HG03378 (cell line): ENCODE data around the gene ONECUT1.
A peak's percentile ranks its signal among the peaks of the same experiment; 100 is the strongest.

Experiments
- ATAC-seq: cut with Tn5 transposase; IDR thresholded peaks from one replicate; pipeline ENCODE4 v1.9.1; 2021; ENCODE audit warnings: mild to moderate bottlenecking, moderate library complexity; ENCODE audit not compliant: unreplicated experiment

Gene ONECUT1

DNA sequence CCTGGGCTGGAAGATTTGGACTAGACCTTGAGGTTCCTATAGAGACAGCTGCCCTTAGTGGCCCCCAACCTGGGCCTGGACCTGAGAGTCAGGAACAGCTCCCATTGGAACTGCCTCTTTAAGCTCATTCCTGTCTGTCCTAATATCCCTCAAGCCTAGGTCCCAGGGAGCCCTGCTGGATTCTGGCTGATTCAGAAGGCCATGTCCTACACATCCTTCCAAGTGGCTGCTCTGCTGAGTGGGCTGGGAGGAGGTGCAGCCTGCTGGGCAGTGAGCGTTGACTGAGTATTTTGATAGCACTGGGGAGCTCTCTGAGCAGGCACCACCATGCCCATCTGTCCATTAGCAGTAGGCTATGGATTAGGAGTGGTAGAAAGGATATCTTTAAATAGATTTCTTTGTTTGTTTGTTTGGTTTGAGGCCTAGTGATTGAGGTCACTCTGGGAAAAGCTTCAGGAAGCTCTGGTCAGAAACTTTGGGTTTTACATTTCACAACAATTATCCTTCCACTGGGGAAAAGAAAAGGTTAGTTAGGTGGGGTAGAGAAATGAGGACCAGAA lies 56.4 kb downstream of the ONECUT1 start:
- ATAC-seq: no peak

GRCh38 chr15:52733088-52733487 lies 57.0 kb downstream of the ONECUT1 start:
- no peak for ATAC-seq

- ATAC-seq: no peak
Observed at GRCh38 chr15:52732551-52732950, 57.6 kb downstream of the ONECUT1 start.

GRCh38 chr15:52731732-52732470 lies 58.2 kb downstream of the ONECUT1 start:
- no peak for ATAC-seq

GRCh38 chr15:52731004-52731403 lies 59.1 kb downstream of the ONECUT1 start:
- ATAC-seq: no peak

DNA sequence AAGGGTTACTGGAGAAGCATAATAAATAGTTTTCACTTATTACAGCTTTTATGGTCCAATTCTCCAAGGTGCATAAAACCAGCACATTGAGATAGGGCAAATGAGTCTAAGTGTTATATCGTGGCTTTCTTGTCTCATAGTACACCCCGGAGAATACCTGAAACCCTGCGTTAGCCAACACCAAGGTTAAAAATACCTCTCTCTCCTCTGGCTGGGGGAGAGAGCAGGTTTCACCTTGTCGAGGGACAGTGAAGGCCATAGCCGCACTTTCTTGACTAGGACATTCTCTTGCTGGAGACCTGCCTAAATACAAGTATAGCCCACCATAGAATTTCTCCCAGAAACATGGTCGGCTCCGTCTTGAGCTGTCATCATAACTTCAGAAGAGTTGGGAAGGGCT lies 59.5 kb downstream of the ONECUT1 start:
- no peak for ATAC-seq

GRCh38 chr15:52730173-52730572 lies 60.0 kb downstream of the ONECUT1 start:
- ATAC-seq: peak; percentile 83

- no peak for ATAC-seq
Observed at GRCh38 chr15:52728899-52729298, 61.2 kb downstream of the ONECUT1 start.

DNA sequence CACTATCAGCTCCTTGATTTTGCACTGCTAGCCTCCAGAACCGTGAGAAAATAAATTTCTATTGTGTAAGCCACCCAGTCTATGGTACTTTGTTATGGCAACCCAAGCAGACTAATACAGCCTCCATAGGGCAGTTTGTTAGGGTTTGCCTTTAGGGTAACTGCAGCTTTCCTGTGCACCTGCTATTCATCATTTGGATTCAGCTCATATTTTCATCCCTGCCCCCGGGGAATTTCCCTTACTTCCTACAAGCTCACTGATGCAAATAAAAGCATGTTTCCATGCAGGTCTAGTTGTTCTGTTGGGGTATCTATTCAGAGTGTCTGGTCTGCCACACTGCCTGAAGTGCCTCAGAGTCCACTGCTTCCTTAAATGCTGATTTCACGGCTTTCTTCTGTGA lies 62.3 kb downstream of the ONECUT1 start:
- no peak for ATAC-seq

DNA sequence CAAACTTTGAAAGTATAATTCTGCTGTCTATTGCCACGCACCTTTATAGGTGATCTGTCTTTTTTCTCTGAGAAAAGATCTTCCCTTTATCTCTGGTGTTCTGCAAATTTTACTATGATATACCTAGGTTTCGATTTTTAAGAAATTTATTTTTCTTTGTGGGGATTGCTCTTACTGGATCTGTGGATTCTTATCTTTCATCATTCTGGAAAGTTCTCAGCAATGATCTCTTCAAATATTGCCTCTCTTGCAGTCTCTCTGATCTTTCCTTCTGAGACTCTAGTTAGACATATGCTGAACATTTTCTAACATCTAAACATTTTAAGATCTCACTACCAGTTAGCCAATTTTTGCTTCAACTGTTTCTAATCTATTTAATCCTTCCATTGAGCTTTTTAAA lies 63.9 kb downstream of the ONECUT1 start:
- no peak for ATAC-seq

DNA sequence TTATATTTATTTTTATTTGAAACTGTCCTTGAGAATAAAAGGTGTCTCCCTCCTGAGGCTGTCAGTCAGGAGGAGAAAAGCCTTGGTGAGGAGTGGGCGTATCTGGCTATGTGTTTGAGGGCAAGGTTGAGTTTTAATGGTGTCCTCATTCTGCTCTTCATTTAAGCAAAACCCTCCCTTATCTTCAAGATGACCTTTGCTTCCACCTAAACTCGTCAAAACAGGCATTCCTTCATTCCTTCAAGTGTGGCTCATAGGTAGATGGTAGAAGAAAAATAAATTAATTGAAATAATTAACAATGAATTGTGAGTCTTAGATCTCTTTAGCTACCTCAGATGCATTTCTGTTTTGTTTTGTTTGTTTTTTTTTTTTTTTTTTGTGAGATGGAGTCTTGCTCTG lies 71.6 kb downstream of the ONECUT1 start:
- ATAC-seq: no peak

- no peak for ATAC-seq
Observed at GRCh38 chr15:52717924-52718323, 72.2 kb downstream of the ONECUT1 start.

GRCh38 chr15:52717481-52717880 lies 72.7 kb downstream of the ONECUT1 start:
- ATAC-seq: no peak

DNA sequence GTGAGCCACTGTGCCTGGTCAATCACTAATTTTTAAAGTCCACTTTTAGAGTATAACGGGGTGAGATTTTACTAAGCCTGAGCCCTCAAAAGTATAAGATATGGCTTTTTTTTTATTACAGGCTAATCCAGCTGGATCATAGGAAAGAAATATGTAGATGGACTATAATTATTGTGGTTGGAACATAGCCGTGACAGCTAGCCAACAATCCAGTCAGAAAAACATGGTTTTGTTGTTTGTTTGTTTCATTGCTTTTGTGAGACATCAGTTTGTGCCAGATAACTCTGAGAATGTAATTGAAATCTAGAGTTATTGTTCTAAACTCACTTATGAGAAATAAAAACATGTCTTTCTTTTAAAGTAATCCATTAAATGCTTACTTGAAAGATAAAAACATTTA lies 73.6 kb downstream of the ONECUT1 start:
- ATAC-seq: no peak

DNA sequence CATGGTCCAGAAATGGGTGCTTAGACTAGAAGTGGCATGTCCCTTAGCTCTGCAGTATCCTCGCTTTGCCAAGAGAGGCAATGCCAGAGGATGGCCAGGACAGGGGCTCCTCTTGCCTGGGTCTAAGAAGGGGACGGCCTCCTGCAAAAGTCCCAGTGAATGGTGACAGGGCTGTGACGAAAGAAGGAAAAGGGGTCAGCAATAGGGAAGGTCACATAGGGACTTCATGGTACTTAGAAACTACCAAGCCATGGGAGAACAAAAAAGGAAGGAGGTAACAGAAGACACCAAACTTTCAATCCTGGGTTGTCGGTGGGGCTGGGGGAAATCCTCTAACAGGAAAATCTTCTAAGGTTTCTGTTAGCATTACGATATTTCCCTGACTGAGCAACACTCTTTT lies 74.7 kb downstream of the ONECUT1 start:
- ATAC-seq: no peak

DNA sequence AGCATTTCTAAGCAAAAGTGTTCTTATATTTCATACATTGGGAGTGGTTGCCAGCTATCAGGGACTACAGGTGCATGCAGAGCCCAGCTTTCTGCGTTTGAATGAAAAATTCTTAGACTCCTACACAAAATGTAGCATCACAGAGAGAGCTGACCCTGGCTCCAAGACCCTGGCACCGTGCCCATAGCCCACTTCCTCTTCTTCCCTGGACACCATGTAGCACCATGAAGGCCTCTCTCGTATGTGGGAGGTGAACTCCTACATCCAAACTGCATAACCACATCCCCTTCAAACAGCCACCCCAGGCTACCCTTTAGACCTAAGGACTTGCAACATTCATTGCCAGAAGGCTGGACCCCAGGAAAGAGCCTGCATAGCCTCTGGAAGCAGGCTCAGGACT lies 75.2 kb downstream of the ONECUT1 start:
- no peak for ATAC-seq

DNA sequence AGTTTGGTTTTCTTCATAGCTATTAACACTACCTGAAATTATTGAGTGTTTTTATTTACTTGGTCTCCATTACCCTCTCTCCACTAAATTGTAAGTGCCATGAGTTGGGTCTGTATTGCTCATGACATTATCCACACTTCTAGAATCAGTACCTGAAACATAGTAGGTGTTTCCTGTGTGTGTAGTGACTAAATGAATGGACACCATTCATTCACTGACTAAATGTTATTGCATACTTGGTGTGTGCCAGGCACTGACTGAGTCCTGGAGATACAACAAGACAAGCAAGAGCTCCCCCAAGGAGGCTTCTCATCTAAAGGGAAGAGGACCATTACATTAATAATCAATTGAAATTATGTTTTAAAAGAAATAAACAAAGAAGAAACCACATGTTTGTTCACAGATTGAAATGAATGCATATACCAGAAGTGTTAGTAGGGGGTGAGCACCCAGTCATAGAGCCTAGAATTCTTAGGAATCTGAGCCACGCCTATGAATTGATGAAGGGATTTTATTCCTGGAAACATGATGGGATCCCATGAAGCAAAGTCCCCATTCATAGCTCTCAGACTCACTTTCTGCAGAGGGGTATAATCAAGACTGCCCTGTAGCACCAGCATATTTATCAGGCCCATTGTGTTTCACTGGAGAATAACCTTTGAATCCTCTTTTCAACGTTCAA lies 79.3 kb downstream of the ONECUT1 start:
- no peak for ATAC-seq

DNA sequence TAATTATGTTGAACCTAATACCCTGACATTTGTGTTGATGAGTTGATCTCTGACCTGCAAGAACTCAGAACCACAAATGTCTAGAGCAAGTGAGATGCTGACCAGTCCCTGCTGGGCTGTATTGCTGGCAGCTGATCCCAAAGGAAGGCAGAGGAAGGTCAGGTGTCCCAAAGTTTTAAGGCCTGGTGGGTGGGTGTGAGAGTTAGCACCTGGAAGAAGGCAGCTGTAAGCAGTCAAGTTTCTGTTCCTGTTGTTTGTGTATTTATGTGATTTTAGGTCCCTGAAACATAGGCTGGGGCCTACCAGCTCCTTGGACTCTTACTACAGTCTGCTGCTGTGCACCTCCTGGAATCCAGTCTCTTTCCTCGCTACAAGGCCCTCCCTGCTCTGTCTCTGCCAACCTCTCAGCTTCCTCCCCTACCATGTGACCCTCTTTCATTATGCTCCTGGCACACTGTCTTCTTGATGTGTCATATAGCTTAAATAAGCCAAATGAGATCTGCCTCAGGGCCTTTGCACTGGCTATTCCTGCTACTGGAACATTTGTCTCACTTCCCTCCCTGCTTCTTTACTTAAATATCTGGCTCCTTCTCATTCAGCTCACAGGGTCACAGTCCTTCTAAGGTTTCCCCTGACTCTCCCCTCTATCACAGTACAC lies 80.0 kb downstream of the ONECUT1 start:
- ATAC-seq: peak; percentile 42

GRCh38 chr15:52709187-52709981 lies 80.8 kb downstream of the ONECUT1 start:
- peak; percentile 84 for ATAC-seq
